GM12878 (cell line): ENCODE results near the gene FCAMR. TPM values are rescaled to one million over a fixed set of nuclear protein-coding genes. Genes with fewer than 3 reads are reported as not detected.

Experiments
- ATAC-seq: fragments of 200-7000 bp; cut with Tn5 transposase; 3 replicates; pipeline ENCODE4 v1.9.1; 2020; ENCODE audit warnings: mild to moderate bottlenecking, moderate library complexity
- BruUV-seq: library from RNA; stranded (reverse); fragments of 400-500 nt; replicated peaks from 2 replicates; lab custom pipeline; 2021; lab: Mats Ljungman, UMichigan
- CTCF ChIA-PET: fragments of 300-600 bp; sonication (Branson Sonifier 250); formaldehyde crosslinking; extraction: SDS; loops from one replicate; lab custom pipeline; 2021; ENCODE audit warnings: inconsistent platforms; lab: Yijun Ruan, JAX
- POLR2A ChIA-PET: fragments of 350-600 bp; formaldehyde crosslinking; extraction: SDS; loops from one replicate; lab custom pipeline; 2021; ENCODE audit warnings: inconsistent platforms; lab: Charles Lee
- RAD21 ChIA-PET: fragments of 300-600 bp; sonication (Branson Sonifier 250); formaldehyde crosslinking; loops from one replicate; lab custom pipeline; 2023; ENCODE audit warnings: antibody characterized with exemption; ENCODE audit not compliant: unreplicated experiment; lab: Charles Lee
- SMC1A ChIA-PET: fragments of 300-600 bp; sonication (Branson Sonifier 250); formaldehyde crosslinking; loops from one replicate; lab custom pipeline; 2023; ENCODE audit not compliant: unreplicated experiment, uncharacterized antibody; lab: Charles Lee
- DNase-seq: peaks from one replicate; pipeline ENCODE4 v3.0.0-alpha.2; 2011; ENCODE audit warnings: low read depth, low spot score
- FAIRE-seq: peaks from 3 replicates; lab custom pipeline; 2011; peaks lifted over from hg19 to GRCh38; lab: Jason Lieb, UNC
- H2AFZ ChIP-seq: 2 replicates; pipeline ENCODE4 v1.6.0; 2011; ENCODE audit warnings: low read depth, low read length, control low read depth; ENCODE audit not compliant: control insufficient read depth
- H3K27ac ChIP-seq: 2 replicates; pipeline ENCODE4 v1.5.1; 2011; ENCODE audit warnings: control low read depth; ENCODE audit not compliant: control insufficient read depth, insufficient read depth
- H3K27me3 ChIP-seq, 2 experiments: replicated peaks in 1 of 2; 2 replicates each; pipeline versions ENCODE4 v1.6.0 to v1.6.1; 2011; ENCODE audit warnings: low read length in 1 of 2; ENCODE audit not compliant: control insufficient read depth in 2 of 2, insufficient read depth in 2 of 2
- H3K36me3 ChIP-seq, 2 experiments: 2 replicates each; pipeline ENCODE4 v1.5.1; 2011; ENCODE audit warnings: low read length in 1 of 2; ENCODE audit not compliant: control insufficient read depth in 2 of 2, insufficient read depth in 2 of 2
- H3K4me1 ChIP-seq: 2 replicates; pipeline ENCODE4 v1.6.1; 2011; ENCODE audit warnings: mild to moderate bottlenecking, low read length, moderate library complexity, mixed read lengths; ENCODE audit not compliant: control insufficient read depth, insufficient read depth
- H3K4me2 ChIP-seq: 2 replicates; pipeline ENCODE4 v1.6.0; 2011; ENCODE audit warnings: control low read depth; ENCODE audit not compliant: control insufficient read depth, insufficient read depth
- H3K4me3 ChIP-seq: fragments of 200-600 bp; sonication (generic); 2 replicates; pipeline ENCODE4 v1.5.1; 2016
- H3K79me2 ChIP-seq: 2 replicates; pipeline ENCODE4 v1.6.0; 2011; ENCODE audit warnings: low read length; ENCODE audit not compliant: control insufficient read depth, insufficient read depth
- H3K9ac ChIP-seq: 2 replicates; pipeline ENCODE4 v1.8.0; 2011; ENCODE audit warnings: low read length, control low read depth, mixed read lengths; ENCODE audit not compliant: control insufficient read depth, insufficient read depth
- H3K9me3 ChIP-seq: replicated peaks from 3 replicates; pipeline ENCODE4 v1.5.1; 2011; ENCODE audit warnings: mild to moderate bottlenecking, low read length; ENCODE audit not compliant: control insufficient read depth, insufficient read depth
- H4K20me1 ChIP-seq: 2 replicates; pipeline ENCODE4 v1.6.0; 2011; ENCODE audit not compliant: control insufficient read depth, insufficient read depth
- BCL3 ChIP-seq: IDR thresholded peaks from 2 replicates; pipeline ENCODE4 v1.6.1; 2011; ENCODE audit warnings: borderline replicate concordance, low read depth, mild to moderate bottlenecking, moderate library complexity, low read length; ENCODE audit not compliant: insufficient read depth, poor library complexity, severe bottlenecking
- ELK1 ChIP-seq: IDR thresholded peaks from 2 replicates; pipeline ENCODE4 v1.6.1; 2012; ENCODE audit warnings: low read depth, low read length, improper control_type of control experiment
- RAD21 ChIP-seq: IDR thresholded peaks from 2 replicates; pipeline ENCODE4 v1.6.1; 2011; ENCODE audit warnings: mild to moderate bottlenecking, low read depth, low read length, moderate library complexity; ENCODE audit not compliant: insufficient read depth
- RCOR1 ChIP-seq: conservative IDR thresholded peaks from 2 replicates; pipeline ENCODE4 v1.6.1; 2012; ENCODE audit warnings: low read depth, low read length, improper control_type of control experiment
- WGBS: methylation state at CpG from one replicate; pipeline ENCODE4 v1.1.6; 2016; ENCODE audit warnings: low lambda C conversion rate; ENCODE audit not compliant: insufficient replicate concordance, insufficient coverage; ENCODE audit errors: missing lambda C conversion rate; 5-methylcytosine and 5-hydroxymethylcytosine counted together
- in situ Hi-C: fragments of 300-500 bp; cut with MboI; formaldehyde crosslinking; loops from 9 replicates; pipeline ENCODE4 v1.14.3; 2018; ENCODE audit warnings: mixed read lengths
- intact Hi-C: fragments of 100-400 bp; cut with micrococcal nuclease; formaldehyde crosslinking; loops from one replicate; pipeline ENCODE4 v1.14.2; 2022; ENCODE audit not compliant: unreplicated experiment
- polyA plus RNA-seq, 11 experiments: library from polyadenylated mRNA; depleted of rRNA in 4 of 11; unstranded in 6 of 11; stranded (reverse) in 5 of 11; fragments of >200 nt; fragmentation: Nextera tagmentation in 4 of 11; fragmentation: Illumina TruSeq in 1 of 11; extraction: Ambion mirVana in 4 of 11; extraction: Trizol in 1 of 11; gene quantifications; 1 replicate in 1 of 11; 2 replicates in 10 of 11; pipeline versions ENCODE4 v1.2.1 to v1.2.3, GENCODE V29; 2011 to 2016; ENCODE audit warnings: inconsistent platforms in 2 of 11, missing spikeins in 2 of 11, low read depth in 1 of 11
- total RNA-seq, 4 experiments: library from RNA; depleted of rRNA in 3 of 4; stranded (reverse); fragments of >200 nt in 3 of 4; fragmentation: Illumina TruSeq in 1 of 4; extraction: Trizol in 1 of 4; gene quantifications; 2 replicates each; pipeline versions ENCODE4 v1.2.1 to v1.2.3, GENCODE V29; 2013 to 2021
- TF ChIP-seq, protein P1 (sequence below), 3 experiments: IDR thresholded peaks in 2 of 3; conservative IDR thresholded peaks in 1 of 3; 2 replicates each; pipeline ENCODE4 v1.5.1; 2011; ENCODE audit warnings: low read depth in 3 of 3, low read length in 3 of 3, mild to moderate bottlenecking in 3 of 3, control low read depth in 2 of 3, moderate library complexity in 2 of 3, inconsistent platforms in 1 of 3, mixed read lengths in 1 of 3; ENCODE audit not compliant: control insufficient read depth in 2 of 3, insufficient read depth in 1 of 3; ENCODE audit errors: extremely low read depth in 1 of 3

The FCAMR gene
- total and polyA plus RNA-seq, 10 of the 15 experiments (the other 5 are each of a cell fraction or from before 2014, with no cell fraction given), result 0.04 to 0.15 (median 0.06) TPM; not detected in 3

DNA sequence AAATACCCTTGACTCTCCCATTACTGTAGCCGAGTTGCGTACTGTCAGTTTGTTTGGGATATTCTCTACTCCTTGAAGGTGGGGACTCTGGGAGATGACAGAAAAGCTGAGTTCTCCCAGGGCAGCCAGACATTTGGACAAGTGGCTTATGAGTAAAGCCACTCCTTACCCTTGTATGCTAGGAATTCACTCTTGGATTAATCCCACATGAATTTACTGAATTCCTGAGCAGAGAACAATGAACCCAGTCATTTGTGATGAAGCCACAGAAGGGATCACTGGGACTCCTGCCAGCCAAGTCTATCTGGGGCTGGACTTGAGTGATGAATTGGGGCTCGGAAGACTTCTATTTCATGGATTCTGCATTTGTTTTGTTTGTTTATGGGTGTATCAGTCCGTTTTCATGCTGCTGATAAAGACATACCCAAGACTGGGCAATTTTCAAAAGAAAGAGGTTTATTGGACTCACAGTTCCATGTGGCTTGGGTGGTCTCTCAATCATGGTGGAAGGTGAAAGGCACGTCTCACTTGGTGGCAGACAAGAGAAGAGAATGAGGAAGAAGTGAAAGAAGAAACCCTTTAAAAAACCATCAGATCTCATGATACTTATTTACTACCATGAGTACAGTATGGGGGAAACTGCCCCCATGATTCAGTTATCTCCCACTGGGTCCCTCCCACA lies 37.2 kb upstream of the FCAMR start:
- CTCF ChIA-PET, result interaction anchor here (1.0 to 4.4 kb wide), 5 partner anchors 12 to 505 kb away, joined by 3 to 20 read pairs (median 4); no protein-coding TSS in a partner anchor
- H3K9ac ChIP-seq, result no peak overlapping the region
- FAIRE-seq, result no peak

More for the DNA sequence above, 37.2 kb upstream of the FCAMR start:
- no peaks in the 10 kb centered on the region for H3K9me3 ChIP-seq
- in situ Hi-C loops, result no loop called here
- RAD21 ChIA-PET, result no interaction called here
- TF ChIP-seq, protein P1, sequence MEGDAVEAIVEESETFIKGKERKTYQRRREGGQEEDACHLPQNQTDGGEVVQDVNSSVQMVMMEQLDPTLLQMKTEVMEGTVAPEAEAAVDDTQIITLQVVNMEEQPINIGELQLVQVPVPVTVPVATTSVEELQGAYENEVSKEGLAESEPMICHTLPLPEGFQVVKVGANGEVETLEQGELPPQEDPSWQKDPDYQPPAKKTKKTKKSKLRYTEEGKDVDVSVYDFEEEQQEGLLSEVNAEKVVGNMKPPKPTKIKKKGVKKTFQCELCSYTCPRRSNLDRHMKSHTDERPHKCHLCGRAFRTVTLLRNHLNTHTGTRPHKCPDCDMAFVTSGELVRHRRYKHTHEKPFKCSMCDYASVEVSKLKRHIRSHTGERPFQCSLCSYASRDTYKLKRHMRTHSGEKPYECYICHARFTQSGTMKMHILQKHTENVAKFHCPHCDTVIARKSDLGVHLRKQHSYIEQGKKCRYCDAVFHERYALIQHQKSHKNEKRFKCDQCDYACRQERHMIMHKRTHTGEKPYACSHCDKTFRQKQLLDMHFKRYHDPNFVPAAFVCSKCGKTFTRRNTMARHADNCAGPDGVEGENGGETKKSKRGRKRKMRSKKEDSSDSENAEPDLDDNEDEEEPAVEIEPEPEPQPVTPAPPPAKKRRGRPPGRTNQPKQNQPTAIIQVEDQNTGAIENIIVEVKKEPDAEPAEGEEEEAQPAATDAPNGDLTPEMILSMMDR (IDR thresholded peaks at IDR 0.05 in 2 of 3, conservative IDR thresholded peaks at IDR 0.05 in 1 of 3; ENCODE audit: control insufficient read depth in 2 of 3, extremely low read depth in 1 of 3, insufficient read depth in 1 of 3, low read depth in 3 of 3, low read length in 3 of 3), result no peak
- TF ChIP-seq ELK1, result no peak
- no peak for TF ChIP-seq RAD21
- TF ChIP-seq BCL3, result no peak
- no peak for TF ChIP-seq RCOR1
- TF ChIP-seq, all 136 proteins: peak for 0
- Histone ChIP-seq H3K27ac (no peak overlapping the region), H3K27me3 (peaks cover 2 to 3% of the 10 kb centered on the region in 2 experiments), H3K4me3 (no peak overlapping the region), H3K4me2 (no peak overlapping the region), H3K4me1 (no peaks in the 10 kb centered on the region), H4K20me1 (no peaks in the 10 kb centered on the region), H3K36me3 (no peaks in the 10 kb centered on the region), H3K79me2 (no peaks in the 10 kb centered on the region), H2AFZ (no peak overlapping the region)
- no TSS peak for BruUV-seq
- intact Hi-C loops, result no loop called here
- no peak for ATAC-seq
- WGBS, result 60% methylated on average over 5 of the region's 5 CpGs
- ChIA-PET SMC1A (no interaction called here), POLR2A (no interaction called here)
- DNase-seq, result no peak
